GM12801 (cell line): ENCODE measurements around the gene SMTNL2.

Source experiments
- TF ChIP-seq, protein P1 (sequence below): IDR thresholded peaks from one replicate; pipeline ENCODE4 v1.5.1; 2011; ENCODE audit warnings: control low read depth; ENCODE audit not compliant: insufficient read length; ENCODE audit errors: extremely low read depth

SMTNL2 gene

GRCh38 chr17:4538236-4539002, 45.9 kb upstream of the SMTNL2 start:
- TF ChIP-seq, protein P1, sequence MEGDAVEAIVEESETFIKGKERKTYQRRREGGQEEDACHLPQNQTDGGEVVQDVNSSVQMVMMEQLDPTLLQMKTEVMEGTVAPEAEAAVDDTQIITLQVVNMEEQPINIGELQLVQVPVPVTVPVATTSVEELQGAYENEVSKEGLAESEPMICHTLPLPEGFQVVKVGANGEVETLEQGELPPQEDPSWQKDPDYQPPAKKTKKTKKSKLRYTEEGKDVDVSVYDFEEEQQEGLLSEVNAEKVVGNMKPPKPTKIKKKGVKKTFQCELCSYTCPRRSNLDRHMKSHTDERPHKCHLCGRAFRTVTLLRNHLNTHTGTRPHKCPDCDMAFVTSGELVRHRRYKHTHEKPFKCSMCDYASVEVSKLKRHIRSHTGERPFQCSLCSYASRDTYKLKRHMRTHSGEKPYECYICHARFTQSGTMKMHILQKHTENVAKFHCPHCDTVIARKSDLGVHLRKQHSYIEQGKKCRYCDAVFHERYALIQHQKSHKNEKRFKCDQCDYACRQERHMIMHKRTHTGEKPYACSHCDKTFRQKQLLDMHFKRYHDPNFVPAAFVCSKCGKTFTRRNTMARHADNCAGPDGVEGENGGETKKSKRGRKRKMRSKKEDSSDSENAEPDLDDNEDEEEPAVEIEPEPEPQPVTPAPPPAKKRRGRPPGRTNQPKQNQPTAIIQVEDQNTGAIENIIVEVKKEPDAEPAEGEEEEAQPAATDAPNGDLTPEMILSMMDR = no peak

- TF ChIP-seq, protein P1 = no peak
Observed at GRCh38 chr17:4539025-4539424, 45.3 kb upstream of the SMTNL2 start.

DNA sequence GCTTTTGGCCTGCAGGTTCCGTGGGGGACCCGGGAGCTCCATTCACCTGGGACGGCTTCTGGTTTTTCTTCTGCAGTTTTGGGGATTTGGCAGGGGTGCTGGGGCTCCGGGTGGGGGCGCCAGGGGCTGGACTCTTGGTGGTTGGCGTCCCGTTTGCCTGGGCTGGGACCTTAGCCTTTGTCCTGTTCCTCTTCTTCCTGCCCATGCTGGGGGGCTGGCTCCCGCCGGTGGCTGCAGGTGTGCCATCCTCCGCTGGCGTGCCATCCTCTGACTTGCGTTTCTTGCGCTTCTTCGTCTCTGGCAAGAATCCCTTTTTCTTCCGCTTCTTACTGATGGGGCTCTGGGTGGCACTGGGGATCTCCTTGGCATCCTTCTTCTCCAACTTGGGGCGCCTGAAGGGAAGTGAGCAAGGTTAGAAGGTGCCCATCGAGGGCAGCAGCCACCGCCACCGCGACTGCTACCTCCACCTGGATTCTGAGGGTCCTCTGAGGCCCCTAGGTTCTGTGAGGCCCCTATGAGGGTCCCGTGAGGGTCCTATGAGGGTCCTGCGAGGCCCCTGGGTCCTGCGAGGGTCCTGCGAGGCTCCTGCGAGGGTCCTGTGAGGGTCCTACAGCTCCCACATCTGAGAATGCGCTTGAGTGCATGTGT, 44.6 kb upstream of the SMTNL2 start:
- TF ChIP-seq, protein P1 = no peak

DNA sequence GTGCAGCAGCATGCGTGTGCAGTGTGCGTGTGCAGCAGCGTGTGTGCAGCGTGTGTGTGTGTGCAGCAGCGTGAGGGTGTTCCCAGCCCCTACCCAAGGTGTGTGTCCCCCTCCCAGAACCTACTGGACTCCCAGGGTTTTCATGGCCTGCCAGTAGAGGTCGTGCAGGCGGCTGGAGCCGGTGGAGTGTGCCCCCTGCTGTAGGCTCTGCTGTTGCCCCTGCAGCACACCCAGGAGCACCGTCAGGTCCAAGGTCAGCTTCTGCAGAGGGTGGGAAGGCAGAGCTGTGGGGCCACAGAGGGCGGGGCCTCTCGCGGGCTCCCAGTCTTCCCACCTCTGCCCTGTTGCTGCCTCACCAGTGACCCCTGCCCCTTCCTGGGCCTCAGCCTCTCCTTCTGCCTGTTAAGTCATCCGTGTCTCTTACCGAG, 44.1 kb upstream of the SMTNL2 start:
- TF ChIP-seq, protein P1 = no peak

DNA sequence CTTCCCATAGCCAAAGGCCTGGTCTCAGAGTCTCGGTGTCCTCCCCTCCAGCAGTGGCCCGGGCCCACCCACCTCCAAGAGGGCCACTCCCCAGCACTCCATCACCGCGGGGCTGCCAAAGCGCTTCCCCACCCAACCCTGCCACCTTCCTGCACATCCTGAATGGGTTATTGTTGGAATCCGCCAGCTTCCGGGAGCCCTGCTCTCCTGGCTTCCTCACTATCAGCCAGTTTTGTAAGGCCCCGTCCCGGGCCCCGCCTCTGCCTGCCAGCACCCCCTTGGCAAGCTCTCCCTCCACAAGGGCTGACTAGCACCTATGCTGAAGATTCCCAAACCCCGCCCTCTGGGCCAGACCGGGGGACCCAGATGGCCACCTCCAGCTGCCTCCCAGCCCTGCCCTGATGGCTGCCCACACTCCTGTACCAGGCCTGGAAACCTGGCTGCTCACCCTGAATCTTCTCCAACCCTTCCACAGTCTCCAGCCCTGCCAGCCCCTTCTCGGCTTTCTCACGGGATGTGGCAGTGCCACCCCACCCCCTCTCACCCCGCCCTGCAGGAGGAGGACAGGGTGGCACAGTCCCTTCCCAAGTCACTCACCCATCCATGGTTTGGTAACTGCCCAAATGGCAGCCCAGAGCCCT, 43.5 kb upstream of the SMTNL2 start:
- TF ChIP-seq, protein P1 = no peak

GRCh38 chr17:4541328-4542002, 42.9 kb upstream of the SMTNL2 start:
- TF ChIP-seq, protein P1 = no peak
